AG10803 (cell line): Measurements from ENCODE around the gene ARHGAP18.

Experiments
- DNase-seq: peaks from one replicate; pipeline ENCODE4 v3.0.0; 2010; ENCODE audit warnings: low read depth
- H3K4me3 ChIP-seq: 2 replicates; pipeline ENCODE4 v1.5.1; 2011; ENCODE audit warnings: mild to moderate bottlenecking, low read length, control low read depth
- TF ChIP-seq, protein P1 (sequence below): conservative IDR thresholded peaks from 2 replicates; pipeline ENCODE4 v1.5.1; 2011; ENCODE audit warnings: mild to moderate bottlenecking, low read length, control low read depth, inconsistent platforms

ARHGAP18 gene

DNA sequence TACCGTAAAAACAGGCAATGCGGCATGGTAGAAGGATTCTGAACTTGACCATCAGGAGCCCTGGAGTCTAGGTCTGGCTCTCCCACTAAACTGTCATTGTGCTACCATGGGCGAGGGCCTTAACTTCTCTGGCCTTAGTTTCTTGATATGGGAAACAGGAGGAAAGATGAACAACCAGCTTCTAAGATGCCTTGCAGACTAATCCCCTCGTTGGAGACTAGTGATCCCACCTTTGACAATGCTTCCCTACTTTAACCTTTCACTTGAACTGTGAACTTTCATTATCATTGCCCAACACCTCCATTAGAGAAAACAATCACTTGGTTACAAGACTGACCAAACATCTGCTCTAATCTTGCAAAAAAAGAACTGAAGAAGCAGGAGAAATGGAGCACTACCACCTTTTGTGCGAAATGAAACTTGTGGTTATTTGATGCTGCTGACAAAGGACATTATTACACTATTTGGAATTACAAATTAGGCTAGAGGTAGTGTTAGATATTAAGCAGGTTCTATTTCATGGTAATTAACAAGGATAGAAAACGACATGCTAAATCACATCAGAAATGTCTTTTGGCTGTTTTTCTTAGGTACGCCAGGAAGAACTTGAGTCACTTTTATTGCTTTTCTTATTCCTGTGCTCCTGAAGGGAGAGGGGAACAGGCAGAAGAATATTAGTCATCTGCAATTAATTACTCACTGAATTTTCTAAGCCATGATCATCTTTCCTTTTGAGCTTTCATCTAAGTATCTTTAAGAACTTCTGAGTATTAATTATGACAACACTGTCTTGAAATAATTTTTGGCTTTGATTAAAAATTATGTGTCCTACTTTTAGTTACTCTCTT, 39.1 kb upstream of the ARHGAP18 start:
- no peak overlapping the region for H3K4me3 ChIP-seq
- TF ChIP-seq, protein P1, sequence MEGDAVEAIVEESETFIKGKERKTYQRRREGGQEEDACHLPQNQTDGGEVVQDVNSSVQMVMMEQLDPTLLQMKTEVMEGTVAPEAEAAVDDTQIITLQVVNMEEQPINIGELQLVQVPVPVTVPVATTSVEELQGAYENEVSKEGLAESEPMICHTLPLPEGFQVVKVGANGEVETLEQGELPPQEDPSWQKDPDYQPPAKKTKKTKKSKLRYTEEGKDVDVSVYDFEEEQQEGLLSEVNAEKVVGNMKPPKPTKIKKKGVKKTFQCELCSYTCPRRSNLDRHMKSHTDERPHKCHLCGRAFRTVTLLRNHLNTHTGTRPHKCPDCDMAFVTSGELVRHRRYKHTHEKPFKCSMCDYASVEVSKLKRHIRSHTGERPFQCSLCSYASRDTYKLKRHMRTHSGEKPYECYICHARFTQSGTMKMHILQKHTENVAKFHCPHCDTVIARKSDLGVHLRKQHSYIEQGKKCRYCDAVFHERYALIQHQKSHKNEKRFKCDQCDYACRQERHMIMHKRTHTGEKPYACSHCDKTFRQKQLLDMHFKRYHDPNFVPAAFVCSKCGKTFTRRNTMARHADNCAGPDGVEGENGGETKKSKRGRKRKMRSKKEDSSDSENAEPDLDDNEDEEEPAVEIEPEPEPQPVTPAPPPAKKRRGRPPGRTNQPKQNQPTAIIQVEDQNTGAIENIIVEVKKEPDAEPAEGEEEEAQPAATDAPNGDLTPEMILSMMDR = no peak
- peak; percentile 50 for DNase-seq

GRCh38 chr6:129748212-129748900, 38.4 kb upstream of the ARHGAP18 start:
- DNase-seq = peak; percentile 57
- H3K4me3 ChIP-seq = no peak overlapping the region
- TF ChIP-seq, protein P1 = no peak

- DNase-seq = no peak
- no peak overlapping the region for H3K4me3 ChIP-seq
- TF ChIP-seq, protein P1 = no peak
These were observed 37.7 kb upstream of the ARHGAP18 start for GRCh38 chr6:129747588-129748112.

GRCh38 chr6:129744880-129745237, 34.9 kb upstream of the ARHGAP18 start:
- DNase-seq = no peak
- H3K4me3 ChIP-seq = no peak overlapping the region
- TF ChIP-seq, protein P1 = no peak

DNA sequence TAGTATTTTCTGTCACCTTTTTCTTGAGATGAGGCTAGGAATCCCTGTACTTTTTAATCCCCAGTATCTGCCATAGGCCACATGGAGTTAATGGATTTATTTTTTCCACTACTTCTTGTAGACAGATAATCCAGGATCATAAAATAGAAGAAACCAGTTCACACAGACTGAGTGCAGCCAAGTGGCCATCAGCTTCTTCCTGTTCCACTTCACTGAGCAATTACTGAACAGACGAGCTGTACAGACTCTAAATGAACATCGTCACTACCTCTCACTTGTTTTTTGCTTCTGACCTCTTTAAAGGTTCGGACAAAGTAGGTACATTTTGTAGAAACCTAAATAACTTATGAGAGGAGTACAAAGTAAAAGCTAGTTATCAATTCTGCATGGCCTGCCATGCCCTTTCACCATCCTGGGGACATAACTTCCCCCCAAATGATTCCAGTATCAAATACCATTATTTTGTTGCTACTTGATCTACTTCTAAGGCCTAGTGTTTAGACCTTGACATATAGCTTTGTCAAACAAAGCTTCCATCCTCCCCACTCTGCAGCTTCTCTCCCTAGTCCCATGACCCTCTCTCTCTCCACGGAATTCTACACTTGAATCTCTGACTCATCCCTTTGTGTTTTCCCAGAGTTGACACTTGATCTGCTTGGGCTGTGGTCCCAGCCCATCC, 34.4 kb upstream of the ARHGAP18 start:
- TF ChIP-seq, protein P1 = no peak
- no peak overlapping the region for H3K4me3 ChIP-seq
- DNase-seq = peak; percentile 61

DNA sequence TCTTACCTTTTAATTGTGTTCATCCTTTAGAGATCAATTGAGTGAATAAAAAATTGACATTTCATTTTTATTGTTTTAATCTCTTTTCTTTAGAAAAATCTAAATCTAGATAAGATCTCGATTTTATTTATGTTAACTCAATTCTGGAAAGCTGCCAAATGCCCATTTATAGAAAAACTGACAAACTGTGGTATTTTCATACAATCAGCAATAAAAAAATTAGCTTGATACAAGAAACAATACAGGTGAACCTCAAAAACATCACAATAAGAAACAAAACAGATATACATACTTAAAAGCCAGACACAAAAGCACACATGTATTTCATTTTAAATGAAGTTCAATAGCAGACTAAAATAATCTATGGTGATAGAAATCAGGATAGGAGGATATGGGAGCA, 30.0 kb upstream of the ARHGAP18 start:
- TF ChIP-seq, protein P1 = no peak
- no peak overlapping the region for H3K4me3 ChIP-seq
- no peak for DNase-seq
